GM19452 (cell line): Measurements from ENCODE around the gene NADK2.

Experiments
- ATAC-seq: cut with Tn5 transposase; IDR thresholded peaks from one replicate; pipeline ENCODE4 v1.9.1; 2021; ENCODE audit not compliant: unreplicated experiment

The NADK2 gene

GRCh38 chr5:36168737-36169136 is 73.0 kb downstream of the NADK2 start:
- no peak for ATAC-seq

- no peak for ATAC-seq
Measured at GRCh38 chr5:36164461-36164860, 77.3 kb downstream of the NADK2 start.

GRCh38 chr5:36162810-36163486 is 78.8 kb downstream of the NADK2 start:
- no peak for ATAC-seq

GRCh38 chr5:36161361-36161760 is 80.4 kb downstream of the NADK2 start:
- no peak for ATAC-seq

GRCh38 chr5:36160617-36161016 is 81.1 kb downstream of the NADK2 start:
- no peak for ATAC-seq

- ATAC-seq = no peak
Measured at GRCh38 chr5:36158144-36158543, 83.6 kb downstream of the NADK2 start.

GRCh38 chr5:36156619-36157018 is 85.1 kb downstream of the NADK2 start:
- ATAC-seq = no peak

GRCh38 chr5:36156121-36156601 is 85.6 kb downstream of the NADK2 start:
- ATAC-seq = no peak

GRCh38 chr5:36155291-36155690 is 86.4 kb downstream of the NADK2 start:
- ATAC-seq = no peak

- ATAC-seq = no peak
Measured at GRCh38 chr5:36153726-36154125, 88.0 kb downstream of the NADK2 start.

GRCh38 chr5:36153298-36153677 is 88.4 kb downstream of the NADK2 start:
- ATAC-seq = no peak

GRCh38 chr5:36152324-36153297 is 89.1 kb downstream of the NADK2 start:
- ATAC-seq = peak; percentile 0

GRCh38 chr5:36151434-36152323 is 90.0 kb downstream of the NADK2 start, which contains the start of the genes LMBRD2 and SKP2:
Gene LMBRD2 (minus strand): TSS chr5:36151887. CDS start chr5:36143349, 8,538 bp downstream.
Gene SKP2 (plus strand): TSS chr5:36152111. CDS start chr5:36152263, 152 bp downstream.
- peak; percentile 98 for ATAC-seq

- peak; percentile 24 for ATAC-seq
Measured at GRCh38 chr5:36150676-36151433, 90.9 kb downstream of the NADK2 start.

- no peak for ATAC-seq
Measured at GRCh38 chr5:36147681-36148080, 94.0 kb downstream of the NADK2 start.

GRCh38 chr5:36146390-36146789 is 95.3 kb downstream of the NADK2 start:
- ATAC-seq = no peak

- ATAC-seq = no peak
Measured at GRCh38 chr5:36145311-36145710, 96.4 kb downstream of the NADK2 start.
